OCI-LY7 (cell line): ENCODE measurements around the gene GOLGA5.

Source experiments
- CTCF ChIP-seq: fragments of 200-600 bp; sonication (generic); conservative IDR thresholded peaks from 2 replicates; pipeline ENCODE4 v1.5.1; 2014; ENCODE audit warnings: mild to moderate bottlenecking, antibody characterized with exemption, low read length, moderate library complexity, mixed read lengths
- EZH2phosphoT487 ChIP-seq: fragments of 200-600 bp; sonication (generic); IDR thresholded peaks from 2 replicates; pipeline ENCODE4 v1.6.1; 2018; ENCODE audit warnings: low read depth, borderline replicate concordance, mild to moderate bottlenecking, mixed run types, antibody characterized with exemption, low read length, moderate library complexity, mixed read lengths

- TF ChIP-seq CTCF = no peak
- TF ChIP-seq EZH2phosphoT487 = no peak
Measured at GRCh38 chr14:92760524-92760805, 33.6 kb upstream of the GOLGA5 start.
